OCI-LY3 (cell line): ENCODE data around the gene RPGRIP1.
"Not testable (repeated sequence)": the region's sequence is repeated elsewhere in the genome, so short reads cannot be mapped to it uniquely, and the experiment has no call there.

Source experiments
- H2AFZ ChIP-seq: fragments of 200-600, 300-600 bp; shearing (Covaris generic); 2 replicates; pipeline ENCODE4 v1.6.0; 2014; ENCODE audit warnings: antibody characterized with exemption, low read depth, low read length
- H3K27ac ChIP-seq: fragments of 200-600, 300-600 bp; sonication (generic); 2 replicates; pipeline ENCODE4 v1.5.1; 2014; ENCODE audit warnings: mild to moderate bottlenecking, low read length, moderate library complexity, mixed read lengths
- H3K27me3 ChIP-seq: fragments of 200-600, 300-600 bp; sonication (generic); 2 replicates; pipeline ENCODE4 v1.6.1; 2014; ENCODE audit warnings: low read depth, low read length, mixed read lengths
- H3K36me3 ChIP-seq: fragments of 200-600, 300-600 bp; sonication (generic); replicated peaks from 2 replicates; pipeline ENCODE3; 2014; ENCODE audit warnings: low read depth, low read length, mixed read lengths
- H3K4me1 ChIP-seq: fragments of 300-600, 200-600 bp; sonication (generic); 2 replicates; pipeline ENCODE4 v1.6.1; 2014; ENCODE audit warnings: low read length, mixed read lengths
- H3K4me2 ChIP-seq: fragments of 200-600, 300-600 bp; sonication (generic); 2 replicates; pipeline ENCODE4 v1.6.1; 2014; ENCODE audit warnings: low read length, mixed read lengths
- H3K4me3 ChIP-seq: fragments of 300-600, 200-600 bp; sonication (generic); 2 replicates; pipeline ENCODE4 v1.5.1; 2014; ENCODE audit warnings: antibody characterized with exemption, mild to moderate bottlenecking, low read length, moderate library complexity
- H3K79me2 ChIP-seq: fragments of 300-600, 200-600 bp; shearing (Covaris generic); 2 replicates; pipeline ENCODE4 v1.6.1; 2014; ENCODE audit warnings: mild to moderate bottlenecking, low read length, mixed read lengths
- H3K9ac ChIP-seq: fragments of 300-600, 200-600 bp; shearing (Covaris generic); 2 replicates; pipeline ENCODE4 v1.6.0; 2014; ENCODE audit warnings: mild to moderate bottlenecking, low read length, moderate library complexity
- H3K9me3 ChIP-seq: fragments of 200-600, 300-600 bp; shearing (Covaris generic); 2 replicates; pipeline ENCODE4 v1.6.1; 2014; ENCODE audit warnings: low read length, mixed read lengths; ENCODE audit not compliant: insufficient read depth
- H4K20me1 ChIP-seq: fragments of 200-600, 300-600 bp; sonication (generic); 2 replicates; pipeline ENCODE4 v1.6.1; 2016; ENCODE audit warnings: low read length, mixed read lengths; ENCODE audit not compliant: insufficient read depth
- EZH2phosphoT487 ChIP-seq: fragments of 200-600 bp; shearing (Covaris generic); IDR thresholded peaks from 2 replicates; pipeline ENCODE4 v1.6.1; 2018; ENCODE audit warnings: antibody characterized with exemption, mixed run types, low read depth
- TF ChIP-seq, protein P1 (sequence below): fragments of 200-600, 300-600 bp; sonication (generic); IDR thresholded peaks from 2 replicates; pipeline ENCODE4 v1.5.1; 2014; ENCODE audit warnings: antibody characterized with exemption, low read length, low read depth

The RPGRIP1 gene

GRCh38 chr14:21287168-21287567 lies 7.3 kb downstream of the RPGRIP1 start:
- no peak for TF ChIP-seq EZH2phosphoT487
- TF ChIP-seq, protein P1, sequence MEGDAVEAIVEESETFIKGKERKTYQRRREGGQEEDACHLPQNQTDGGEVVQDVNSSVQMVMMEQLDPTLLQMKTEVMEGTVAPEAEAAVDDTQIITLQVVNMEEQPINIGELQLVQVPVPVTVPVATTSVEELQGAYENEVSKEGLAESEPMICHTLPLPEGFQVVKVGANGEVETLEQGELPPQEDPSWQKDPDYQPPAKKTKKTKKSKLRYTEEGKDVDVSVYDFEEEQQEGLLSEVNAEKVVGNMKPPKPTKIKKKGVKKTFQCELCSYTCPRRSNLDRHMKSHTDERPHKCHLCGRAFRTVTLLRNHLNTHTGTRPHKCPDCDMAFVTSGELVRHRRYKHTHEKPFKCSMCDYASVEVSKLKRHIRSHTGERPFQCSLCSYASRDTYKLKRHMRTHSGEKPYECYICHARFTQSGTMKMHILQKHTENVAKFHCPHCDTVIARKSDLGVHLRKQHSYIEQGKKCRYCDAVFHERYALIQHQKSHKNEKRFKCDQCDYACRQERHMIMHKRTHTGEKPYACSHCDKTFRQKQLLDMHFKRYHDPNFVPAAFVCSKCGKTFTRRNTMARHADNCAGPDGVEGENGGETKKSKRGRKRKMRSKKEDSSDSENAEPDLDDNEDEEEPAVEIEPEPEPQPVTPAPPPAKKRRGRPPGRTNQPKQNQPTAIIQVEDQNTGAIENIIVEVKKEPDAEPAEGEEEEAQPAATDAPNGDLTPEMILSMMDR: no peak
- Histone ChIP-seq H3K27ac (no peak overlapping the region), H4K20me1 (no peaks in the 10 kb centered on the region), H3K79me2 (no peaks in the 10 kb centered on the region), H3K4me1 (no peaks in the 10 kb centered on the region), H3K9me3 (no peaks in the 10 kb centered on the region), H3K27me3 (no peaks in the 10 kb centered on the region), H3K9ac (no peak overlapping the region), H3K4me3 (no peak overlapping the region), H3K4me2 (no peak overlapping the region), H3K36me3 (no peaks in the 10 kb centered on the region), H2AFZ (no peak overlapping the region)

GRCh38 chr14:21294026-21294425 lies 14.1 kb downstream of the RPGRIP1 start:
- H3K4me2 ChIP-seq, H2AFZ ChIP-seq, H4K20me1 ChIP-seq, H3K27ac ChIP-seq, H3K4me1 ChIP-seq, H3K4me3 ChIP-seq, H3K36me3 ChIP-seq, H3K79me2 ChIP-seq, H3K9me3 ChIP-seq, H3K9ac ChIP-seq, H3K27me3 ChIP-seq: not testable (repeated sequence)

- Histone ChIP-seq H4K20me1 (no peaks in the 10 kb centered on the region), H3K27me3 (peaks cover 7% of the 10 kb centered on the region; the same call in 1 of the 2 replicates), H3K79me2 (no peaks in the 10 kb centered on the region), H3K4me2 (no peak overlapping the region), H3K27ac (no peak overlapping the region), H3K9me3 (no peaks in the 10 kb centered on the region), H3K36me3 (no peaks in the 10 kb centered on the region), H3K4me1 (peaks cover 14% of the 10 kb centered on the region), H3K9ac (no peak overlapping the region), H2AFZ (no peak overlapping the region), H3K4me3 (no peak overlapping the region)
- TF ChIP-seq, protein P1: no peak
- no peak for TF ChIP-seq EZH2phosphoT487
Observed at GRCh38 chr14:21298358-21298757, 18.5 kb downstream of the RPGRIP1 start.

DNA sequence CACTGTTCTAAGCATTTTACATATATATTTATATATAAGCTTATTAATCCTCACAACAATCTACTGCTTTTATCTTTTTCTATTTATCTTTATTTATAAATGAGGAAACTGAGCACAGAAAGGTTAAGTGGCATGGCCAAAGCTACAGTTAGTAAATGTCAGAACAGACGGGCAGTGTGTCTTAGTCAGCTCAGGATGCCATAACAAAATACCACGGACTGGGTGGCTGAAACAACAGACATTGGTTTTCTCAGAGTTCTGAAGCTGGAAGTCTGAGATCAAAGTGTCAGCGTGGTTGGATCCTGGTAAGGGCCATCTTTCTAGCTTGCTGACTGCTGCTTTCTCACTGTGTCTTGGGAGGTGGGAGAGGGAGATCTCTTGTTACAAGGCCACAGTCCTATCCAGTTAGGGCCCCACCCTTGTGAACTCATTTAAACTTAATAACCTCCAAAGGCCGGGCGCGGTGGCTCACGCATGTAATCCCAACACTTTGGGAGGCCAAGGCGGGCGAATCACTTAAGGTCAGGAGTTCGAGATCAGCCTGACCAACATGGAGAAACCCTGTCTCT lies 19.8 kb downstream of the RPGRIP1 start:
- H2AFZ ChIP-seq: no peak overlapping the region
- H3K9ac ChIP-seq: no peak overlapping the region
- no peaks in the 10 kb centered on the region for H4K20me1 ChIP-seq
- H3K79me2 ChIP-seq: no peaks in the 10 kb centered on the region
- H3K4me1 ChIP-seq: peaks cover 14% of the 10 kb centered on the region
- H3K27me3 ChIP-seq: peaks cover 7% of the 10 kb centered on the region; the same call in 1 of the 2 replicates
- no peak for TF ChIP-seq EZH2phosphoT487
- TF ChIP-seq, protein P1: no peak
- H3K4me3 ChIP-seq: no peak overlapping the region
- no peak overlapping the region for H3K27ac ChIP-seq
- no peaks in the 10 kb centered on the region for H3K9me3 ChIP-seq
- H3K36me3 ChIP-seq: no peaks in the 10 kb centered on the region
- no peak overlapping the region for H3K4me2 ChIP-seq
